NCI-H1436 (cell line): ENCODE results near the gene TRAPPC1.

ENCODE experiments used
- DNase-seq: peaks from one replicate; lab custom pipeline; 2025; lab: John Stamatoyannopoulos, UW

The TRAPPC1 gene

GRCh38 chr17:7897773-7898172, 34.0 kb downstream of the TRAPPC1 start:
- no peak for DNase-seq

GRCh38 chr17:7897090-7897489, 34.7 kb downstream of the TRAPPC1 start:
- DNase-seq = no peak

- DNase-seq = no peak
Measured at GRCh38 chr17:7894866-7895265, 36.9 kb downstream of the TRAPPC1 start.

- no peak for DNase-seq
Measured at GRCh38 chr17:7894226-7894625, 37.5 kb downstream of the TRAPPC1 start.

- no peak for DNase-seq
Measured at GRCh38 chr17:7893187-7893880, 38.4 kb downstream of the TRAPPC1 start.

- DNase-seq = peak; percentile 87
Measured at GRCh38 chr17:7889166-7889955, 42.4 kb downstream of the TRAPPC1 start.

GRCh38 chr17:7888184-7888920, 43.4 kb downstream of the TRAPPC1 start, which contains the start of gene CHD3:
CHD3 (plus strand) TSS chr17:7888789; CDS start chr17:7889001, 212 bp downstream.
- no peak for DNase-seq

GRCh38 chr17:7887482-7888183, 44.1 kb downstream of the TRAPPC1 start:
- DNase-seq = peak; percentile 93

- no peak for DNase-seq
Measured at GRCh38 chr17:7887038-7887481, 44.7 kb downstream of the TRAPPC1 start.

GRCh38 chr17:7886227-7887037, 45.3 kb downstream of the TRAPPC1 start:
- DNase-seq = no peak

- DNase-seq = no peak
Measured at GRCh38 chr17:7885367-7886226, 46.1 kb downstream of the TRAPPC1 start.

- DNase-seq = no peak
Measured at GRCh38 chr17:7884581-7885366, 47.0 kb downstream of the TRAPPC1 start.

- DNase-seq = no peak
Measured at GRCh38 chr17:7883781-7884386, 47.9 kb downstream of the TRAPPC1 start.

GRCh38 chr17:7882629-7883028, 49.1 kb downstream of the TRAPPC1 start:
- DNase-seq = no peak

GRCh38 chr17:7882068-7882467, 49.7 kb downstream of the TRAPPC1 start:
- no peak for DNase-seq

- DNase-seq = no peak
Measured at GRCh38 chr17:7881276-7882054, 50.3 kb downstream of the TRAPPC1 start.
